GM06990 (cell line): ENCODE measurements around the gene SLC16A1.

Experiments used
- DNase-seq: peaks from one replicate; pipeline ENCODE4 v3.0.0-alpha.2; 2011; ENCODE audit not compliant: insufficient read length; ENCODE audit errors: extremely low read depth
- H3K27me3 ChIP-seq: replicated peaks from 2 replicates; pipeline ENCODE4 v1.6.0; 2011; ENCODE audit warnings: low read length; ENCODE audit not compliant: control insufficient read depth, insufficient read depth
- H3K36me3 ChIP-seq: 2 replicates; pipeline ENCODE4 v1.5.1; 2011; ENCODE audit warnings: low read length; ENCODE audit not compliant: control insufficient read depth, insufficient read depth
- H3K4me3 ChIP-seq: replicated peaks from 2 replicates; pipeline ENCODE4 v1.5.1; 2011; ENCODE audit warnings: low read depth, mild to moderate bottlenecking, control low read depth, low read length
- CTCF ChIP-seq: IDR thresholded peaks from 2 replicates; pipeline ENCODE4 v1.5.1; 2011; ENCODE audit warnings: low read length, control low read depth, mild to moderate bottlenecking, inconsistent platforms; ENCODE audit not compliant: insufficient read depth, poor library complexity, severe bottlenecking

Gene SLC16A1

GRCh38 chr1:112975336-112975735, 19.3 kb upstream of the SLC16A1 start:
- DNase-seq, result no peak
- Histone ChIP-seq H3K4me3 (no peak overlapping the region), H3K36me3 (no peaks in the 10 kb centered on the region; the same call in 1 of the 2 replicates), H3K27me3 (no peaks in the 10 kb centered on the region)
- TF ChIP-seq CTCF, result no peak

GRCh38 chr1:112974646-112975045, 18.6 kb upstream of the SLC16A1 start:
- no peaks in the 10 kb centered on the region; the same call in 1 of the 2 replicates for H3K36me3 ChIP-seq
- DNase-seq, result no peak
- no peak for TF ChIP-seq CTCF
- no peak overlapping the region for H3K4me3 ChIP-seq
- H3K27me3 ChIP-seq, result no peaks in the 10 kb centered on the region

DNA sequence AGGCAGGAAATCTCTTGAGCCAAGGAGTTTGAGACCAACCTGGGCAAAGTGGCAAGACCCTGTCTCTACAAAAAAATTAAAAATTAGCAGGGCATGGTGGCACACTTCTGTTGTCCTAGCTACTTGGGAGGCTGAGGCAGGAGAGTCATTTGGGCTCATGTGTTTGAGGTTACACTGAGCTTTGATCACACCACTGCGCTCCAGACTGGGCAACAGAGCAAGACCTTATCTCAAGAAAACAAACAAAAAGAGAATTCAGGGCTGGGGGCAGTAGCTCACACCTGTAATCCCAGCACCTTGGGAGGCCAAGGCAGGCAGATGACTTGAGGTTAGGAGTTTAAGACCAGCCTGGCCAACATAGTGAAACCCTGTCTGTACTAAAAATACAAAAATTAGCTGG, 17.8 kb upstream of the SLC16A1 start:
- Histone ChIP-seq H3K27me3 (no peaks in the 10 kb centered on the region), H3K36me3 (no peaks in the 10 kb centered on the region; the same call in 1 of the 2 replicates), H3K4me3 (no peak overlapping the region)
- DNase-seq, result no peak
- no peak for TF ChIP-seq CTCF

GRCh38 chr1:112971006-112971405, 15.0 kb upstream of the SLC16A1 start:
- TF ChIP-seq CTCF, result no peak
- Histone ChIP-seq H3K36me3 (peaks cover 9% of the 10 kb centered on the region), H3K27me3 (no peaks in the 10 kb centered on the region), H3K4me3 (no peak overlapping the region)
- DNase-seq, result no peak

- Histone ChIP-seq H3K27me3 (no peaks in the 10 kb centered on the region), H3K4me3 (no peak overlapping the region), H3K36me3 (peaks cover 9% of the 10 kb centered on the region)
- no peak for TF ChIP-seq CTCF
- DNase-seq, result no peak
Measured at GRCh38 chr1:112964347-112964746, 8.4 kb upstream of the SLC16A1 start.

DNA sequence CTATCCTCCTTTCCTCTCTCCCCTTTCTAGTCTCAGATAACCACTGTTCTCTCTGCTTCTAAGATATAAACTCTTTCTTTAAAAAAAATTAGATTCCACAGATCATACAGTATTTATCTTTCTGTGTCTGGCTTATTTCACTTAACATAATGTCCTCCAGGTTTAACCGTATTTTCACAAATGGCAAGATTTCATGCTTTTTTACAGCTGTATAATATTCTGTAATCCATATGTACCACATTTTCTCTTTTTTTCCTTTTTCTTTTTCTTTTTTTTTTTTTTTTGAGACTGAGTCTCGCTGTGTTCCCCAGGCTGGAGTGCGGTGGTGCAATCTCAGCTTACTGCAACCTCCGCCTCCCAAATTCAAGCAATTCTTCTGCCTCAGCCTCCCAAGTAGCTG, 5.1 kb upstream of the SLC16A1 start:
- Histone ChIP-seq H3K4me3 (no peak overlapping the region), H3K27me3 (no peaks in the 10 kb centered on the region), H3K36me3 (no peaks in the 10 kb centered on the region; the same call in 1 of the 2 replicates)
- TF ChIP-seq CTCF, result no peak
- DNase-seq, result no peak
